Stimulated activated CD8-positive, alpha-beta memory T cell treated with anti-CD3 and anti-CD28 coated beads, Interleukin-7, amount 100 ng/mL, for 48 hours (primary cell): ENCODE results near the gene CXCL9.
"Not testable (repeated sequence)": the region's sequence is repeated elsewhere in the genome, so short reads cannot be mapped to it uniquely, and the experiment has no call there.

ENCODE experiments used
- DNase-seq, 2 donors: peaks; one replicate each; pipeline ENCODE4 v3.0.0-alpha.2; 2020; ENCODE audit warnings: low read depth in 1 of 2; ENCODE audit errors: extremely low read depth in 1 of 2

Gene CXCL9

GRCh38 chr4:76007089-76007862 is at the start of gene CXCL9:
Gene CXCL9 (minus strand): TSS chr4:76007509. CDS start chr4:76007449, 60 bp downstream.
- no peak for DNase-seq

GRCh38 chr4:76055421-76055820 is 48.1 kb upstream of the CXCL9 start:
- no peak for DNase-seq

- peak in 1 of 2 donors; percentile 26 for DNase-seq
These were observed 47.7 kb upstream of the CXCL9 start for GRCh38 chr4:76055016-76055415.

GRCh38 chr4:76053730-76054129 is 46.4 kb upstream of the CXCL9 start:
- DNase-seq = no peak

GRCh38 chr4:76050560-76051050 is 43.3 kb upstream of the CXCL9 start:
- not testable (repeated sequence) for DNase-seq

GRCh38 chr4:76049860-76050416 is 42.6 kb upstream of the CXCL9 start:
- DNase-seq = not testable (repeated sequence)

GRCh38 chr4:76044686-76045085 is 37.4 kb upstream of the CXCL9 start:
- not testable (repeated sequence) for DNase-seq

- DNase-seq = not testable (repeated sequence)
These were observed 36.0 kb upstream of the CXCL9 start for GRCh38 chr4:76043306-76043705.

GRCh38 chr4:76042241-76042998 is 35.1 kb upstream of the CXCL9 start:
- not testable (repeated sequence) for DNase-seq

GRCh38 chr4:76036855-76037254 is 29.5 kb upstream of the CXCL9 start:
- DNase-seq = no peak

GRCh38 chr4:76035799-76036380 is 28.6 kb upstream of the CXCL9 start, which contains the start of gene CXCL11:
Gene CXCL11 (minus strand): TSS chr4:76036070. CDS start chr4:76035987, 83 bp downstream.
- no peak for DNase-seq

- no peak for DNase-seq
These were observed 27.8 kb upstream of the CXCL9 start for GRCh38 chr4:76035141-76035540.

GRCh38 chr4:76029300-76029699 is 22.0 kb upstream of the CXCL9 start:
- DNase-seq = no peak

GRCh38 chr4:76028350-76028765 is 21.0 kb upstream of the CXCL9 start:
- DNase-seq = no peak

- no peak for DNase-seq
These were observed 16.8 kb upstream of the CXCL9 start for GRCh38 chr4:76024065-76024464.

GRCh38 chr4:76023389-76023788 is 16.1 kb upstream of the CXCL9 start, which contains the start of gene CXCL10:
Gene CXCL10 (minus strand): TSS chr4:76023497. CDS start chr4:76023431, 66 bp downstream.
- no peak for DNase-seq

GRCh38 chr4:76022677-76023076 is 15.4 kb upstream of the CXCL9 start:
- DNase-seq = no peak

GRCh38 chr4:76022031-76022430 is 14.7 kb upstream of the CXCL9 start:
- no peak for DNase-seq

GRCh38 chr4:76017056-76017686 is 9.9 kb upstream of the CXCL9 start:
- no peak for DNase-seq

GRCh38 chr4:76016393-76016792 is 9.1 kb upstream of the CXCL9 start:
- DNase-seq = peak in 1 of 2 donors; percentile 37
